Naive thymus-derived CD8-positive, alpha-beta T cell (primary cell): Measurements from ENCODE around the gene ADAT2. TPM values are rescaled to one million over a fixed set of nuclear protein-coding genes. Genes with fewer than 3 reads are reported as not detected.

Experiments used
- ATAC-seq, 2 donors: fragments of 150-1000 bp; cut with Tn5 transposase in 1 of 2; sonication (Bioruptor Pico), chemical (Tn5 transposase) in 1 of 2; 1 replicate in 1 of 2; 2 replicates in 1 of 2; pipeline ENCODE4 v1.10.0; 2021; ENCODE audit warnings: mild to moderate bottlenecking in 2 of 2, moderate library complexity in 2 of 2
- POLR2A ChIA-PET: fragments of 350-600 bp; sonication (Branson Sonifier 250); formaldehyde crosslinking; loops from one replicate; lab custom pipeline; 2021; ENCODE audit warnings: antibody characterized with exemption; lab: Charles Lee
- DNase-seq, 10 donors: peaks; one replicate each; pipeline versions ENCODE4 v3.0.0 to v3.0.0-alpha.2; 2020 to 2022
- H3K27ac Mint-ChIP-seq, 10 donors: one replicate each; pipeline ENCODE4 v1.8.0; 2020 to 2022; ENCODE audit warnings: mild to moderate bottlenecking in 10 of 10, mixed read lengths in 10 of 10, moderate library complexity in 4 of 10, inconsistent platforms in 1 of 10
- H3K27me3 Mint-ChIP-seq, 5 donors: one replicate each; pipeline ENCODE4 v1.8.0; 2021 to 2022; ENCODE audit warnings: mixed read lengths in 5 of 5
- H3K36me3 Mint-ChIP-seq, 3 donors: one replicate each; pipeline ENCODE4 v1.8.0; 2020 to 2022; ENCODE audit warnings: mixed read lengths in 3 of 3, mild to moderate bottlenecking in 2 of 3, inconsistent platforms in 1 of 3
- H3K4me1 Mint-ChIP-seq, 4 donors: one replicate each; pipeline ENCODE4 v1.8.0; 2021 to 2022; ENCODE audit warnings: mixed read lengths in 4 of 4
- H3K4me3 Mint-ChIP-seq, 10 donors: one replicate each; pipeline ENCODE4 v1.8.0; 2020 to 2022; ENCODE audit warnings: mild to moderate bottlenecking in 10 of 10, mixed read lengths in 10 of 10, moderate library complexity in 6 of 10, inconsistent platforms in 1 of 10
- H3K9me3 Mint-ChIP-seq, 9 donors: one replicate each; pipeline ENCODE4 v1.8.0; 2020 to 2022; ENCODE audit warnings: mixed read lengths in 9 of 9, mild to moderate bottlenecking in 3 of 9, inconsistent platforms in 1 of 9, moderate library complexity in 1 of 9
- polyA plus RNA-seq, 3 donors: library from polyadenylated mRNA; unstranded; fragments of 300-500 nt; fragmentation: Illumina TruSeq; gene quantifications; one replicate each; pipeline ENCODE4 v1.2.3, GENCODE V29; 2021
- total RNA-seq, 8 experiments: library from RNA in 2 of 8; stranded (reverse) in 2 of 8; gene quantifications; one replicate each; pipeline ENCODE4 v1.2.3 and lab custom pipeline; 2021 to 2026

Gene ADAT2
- total and polyA plus RNA-seq, 5 experiments from 2014 or later = 1.5 to 28.5 (median 1.7) TPM

GRCh38 chr6:143376861-143377260 is 73.6 kb downstream of the ADAT2 start:
- no peaks in the 10 kb centered on the region for H3K4me1 Mint-ChIP-seq
- no peak overlapping the region for H3K4me3 Mint-ChIP-seq
- peaks cover 0 to 21% (median 2%) of the 10 kb centered on the region in 9 donors for H3K9me3 Mint-ChIP-seq
- DNase-seq (no peak), ATAC-seq (no peak)
- POLR2A ChIA-PET = no interaction called here
- peaks cover 10 to 24% (median 15%) of the 10 kb centered on the region in 5 donors for H3K27me3 Mint-ChIP-seq
- peaks cover 0 to 10% (median 0%) of the 10 kb centered on the region in 3 donors for H3K36me3 Mint-ChIP-seq
- H3K27ac Mint-ChIP-seq = no peak overlapping the region

GRCh38 chr6:143376375-143376774 is 74.1 kb downstream of the ADAT2 start:
- POLR2A ChIA-PET = no interaction called here
- H3K27me3 Mint-ChIP-seq = peaks cover 10 to 24% (median 15%) of the 10 kb centered on the region in 5 donors
- peaks cover 0 to 21% (median 1%) of the 10 kb centered on the region in 9 donors for H3K9me3 Mint-ChIP-seq
- H3K36me3 Mint-ChIP-seq = peaks cover 0 to 7% (median 0%) of the 10 kb centered on the region in 3 donors
- H3K27ac Mint-ChIP-seq = no peak overlapping the region
- DNase-seq (no peak), ATAC-seq (no peak)
- no peak overlapping the region for H3K4me3 Mint-ChIP-seq
- no peaks in the 10 kb centered on the region for H3K4me1 Mint-ChIP-seq

GRCh38 chr6:143375022-143375585 is 75.4 kb downstream of the ADAT2 start:
- Mint-ChIP-seq H3K27ac (no peak overlapping the region), H3K4me1 (no peaks in the 10 kb centered on the region), H3K4me3 (no peak overlapping the region), H3K27me3 (peaks cover 10 to 24% (median 13%) of the 10 kb centered on the region in 5 donors), H3K9me3 (peaks cover 0 to 21% (median 1%) of the 10 kb centered on the region in 9 donors), H3K36me3 (peaks cover 0 to 7% (median 0%) of the 10 kb centered on the region in 3 donors)
- ATAC-seq (no peak), DNase-seq (no peak)
- POLR2A ChIA-PET = no interaction called here

- peaks cover 6 to 24% (median 12%) of the 10 kb centered on the region in 5 donors for H3K27me3 Mint-ChIP-seq
- peaks cover 0 to 7% (median 0%) of the 10 kb centered on the region in 3 donors for H3K36me3 Mint-ChIP-seq
- ATAC-seq (no peak), DNase-seq (no peak)
- POLR2A ChIA-PET = no interaction called here
- peaks cover 0 to 21% (median 1%) of the 10 kb centered on the region in 9 donors for H3K9me3 Mint-ChIP-seq
- no peak overlapping the region for H3K4me3 Mint-ChIP-seq
- H3K4me1 Mint-ChIP-seq = no peaks in the 10 kb centered on the region
- no peak overlapping the region for H3K27ac Mint-ChIP-seq
Observed at GRCh38 chr6:143374014-143374413, 76.5 kb downstream of the ADAT2 start.

Other genes with a start within 250 kb of the ADAT2 start
- gene PEX3, start 110 bp upstream of the ADAT2 start, total RNA-seq = 10 to 100 TPM; 21.1 to 25.8 TPM
- gene PEX3, start 110 bp upstream of the ADAT2 start, polyA plus RNA-seq = 10 to 100 TPM; 19.2 to 22.2 (median 20.0) TPM
- gene FUCA2, start 61.0 kb upstream of the ADAT2 start, total RNA-seq = 1 to 10 TPM; 3.1 to 4.7 TPM
- gene FUCA2, start 61.0 kb upstream of the ADAT2 start, polyA plus RNA-seq = 10 to 100 TPM in 1 of 3 donors, 1 to 10 TPM in 2; 4.3 to 13.1 (median 6.4) TPM
- 10 to 100 TPM; 15.4 to 16.0 TPM for gene PHACTR2, start 227.3 kb upstream of the ADAT2 start, total RNA-seq
- gene PHACTR2, start 227.3 kb upstream of the ADAT2 start, polyA plus RNA-seq = 1 to 10 TPM; 7.1 to 9.0 (median 8.8) TPM